HCT116 (cell line): ENCODE results near the gene RABL6. TPM values are rescaled to one million over a fixed set of nuclear protein-coding genes. Genes with fewer than 3 reads are reported as not detected.

ENCODE experiments used
- ATAC-seq: fragments of 200-7000 bp; cut with Tn5 transposase; 2 replicates; pipeline ENCODE4 v1.9.1; 2020; ENCODE audit warnings: mild to moderate bottlenecking, moderate library complexity
- BruUV-seq: library from RNA; stranded (reverse); fragments of 400-500 nt; replicated peaks from 2 replicates; lab custom pipeline; 2021; lab: Mats Ljungman, UMichigan
- CTCF ChIA-PET: fragments of 300-600 bp; sonication (Branson Sonifier 250); formaldehyde crosslinking; loops from one replicate; lab custom pipeline; 2021; ENCODE audit warnings: antibody characterized with exemption; lab: Charles Lee
- POLR2A ChIA-PET: fragments of 300-600, 350-600 bp; sonication (Branson Sonifier 250); formaldehyde crosslinking; loops from one replicate; lab custom pipeline; 2021; ENCODE audit warnings: antibody characterized with exemption; lab: Charles Lee
- RAD21 ChIA-PET, 2 experiments: fragments of 300-600 bp; sonication (Branson Sonifier 250); formaldehyde crosslinking; loops; one replicate each; lab custom pipeline; 2023; ENCODE audit warnings: low total read pairs in 2 of 2; ENCODE audit not compliant: uncharacterized antibody in 2 of 2, unreplicated experiment in 2 of 2, low non-redundant PET in 1 of 2; lab: Charles Lee
- DNase-seq: peaks from one replicate; pipeline ENCODE4 v3.0.0-alpha.2; 2010; ENCODE audit warnings: low read depth, low spot score
- H2AFZ ChIP-seq: fragments of 200-600 bp; shearing (Covaris generic), sonication (generic); 2 replicates; pipeline ENCODE4 v1.6.1; 2017; ENCODE audit warnings: low read depth, mixed run types, mixed read lengths, antibody characterized with exemption, low read length; ENCODE audit not compliant: poor library complexity, severe bottlenecking
- H3K27ac ChIP-seq: 2 replicates; pipeline ENCODE4 v1.5.1; 2012; ENCODE audit warnings: low read depth, low read length
- H3K27me3 ChIP-seq: fragments of 200-600 bp; sonication (generic); 2 replicates; pipeline ENCODE4 v1.6.1; 2016; ENCODE audit warnings: mixed run types, low read length, mixed read lengths; ENCODE audit not compliant: insufficient read depth
- H3K36me3 ChIP-seq, 2 experiments: fragments of 200-500 bp in 1 of 2; fragments of 200-600 bp in 1 of 2; sonication (Bioruptor generic) in 1 of 2; sonication (generic) in 1 of 2; 2 replicates each; pipeline versions ENCODE4 v1.5.1 to v1.6.1; 2014 to 2016; ENCODE audit warnings: low read length in 2 of 2, inconsistent platforms in 1 of 2, mixed read lengths in 1 of 2, mixed run types in 1 of 2; ENCODE audit not compliant: insufficient read depth in 2 of 2, control insufficient read depth in 1 of 2
- H3K4me1 ChIP-seq, 2 experiments: fragments of 200-600 bp in 1 of 2; sonication (generic) in 1 of 2; 2 replicates each; pipeline versions ENCODE4 v1.5.1 to v1.6.1; 2012 to 2017; ENCODE audit warnings: low read length in 2 of 2, inconsistent platforms in 1 of 2, mild to moderate bottlenecking in 1 of 2, mixed read lengths in 1 of 2, mixed run types in 1 of 2, moderate library complexity in 1 of 2; ENCODE audit not compliant: insufficient read depth in 2 of 2, control insufficient read depth in 1 of 2
- H3K4me2 ChIP-seq: fragments of 200-600 bp; sonication (generic); 2 replicates; pipeline ENCODE4 v1.6.1; 2017; ENCODE audit warnings: mixed run types, low read length, mixed read lengths
- H3K4me3 ChIP-seq, 2 experiments: fragments of 200-600 bp in 1 of 2; sonication (generic) in 1 of 2; replicated peaks in 1 of 2; 2 replicates each; pipeline ENCODE4 v1.5.1; 2011 to 2016; ENCODE audit warnings: low read length in 2 of 2, control low read depth in 1 of 2, low read depth in 1 of 2, mild to moderate bottlenecking in 1 of 2, mixed read lengths in 1 of 2, mixed run types in 1 of 2
- H3K79me2 ChIP-seq: fragments of 200-600 bp; sonication (generic); 2 replicates; pipeline ENCODE4 v1.6.1; 2017; ENCODE audit warnings: mild to moderate bottlenecking, mixed run types, low read length, moderate library complexity, mixed read lengths; ENCODE audit not compliant: insufficient read depth
- H3K9ac ChIP-seq: fragments of 200-600 bp; sonication (generic); 2 replicates; pipeline ENCODE4 v1.6.1; 2016; ENCODE audit warnings: low read length, mixed read lengths
- H3K9me2 ChIP-seq: fragments of 200-600 bp; sonication (generic), shearing (Covaris generic); 2 replicates; pipeline ENCODE4 v1.6.1; 2017; ENCODE audit warnings: mixed run types, mild to moderate bottlenecking, moderate library complexity; ENCODE audit not compliant: insufficient read depth
- H3K9me3 ChIP-seq, 2 experiments: fragments of 200-500 bp in 1 of 2; fragments of 200-600 bp in 1 of 2; sonication (Bioruptor generic) in 1 of 2; sonication (generic) in 1 of 2; 2 replicates each; pipeline ENCODE4 v1.6.1; 2014 to 2017; ENCODE audit warnings: low read length in 2 of 2, mixed read lengths in 2 of 2, inconsistent platforms in 1 of 2, low read depth in 1 of 2, mild to moderate bottlenecking in 1 of 2, mixed run types in 1 of 2, moderate library complexity in 1 of 2; ENCODE audit not compliant: control insufficient read depth in 1 of 2, insufficient read depth in 1 of 2
- H4K20me1 ChIP-seq: fragments of 200-600 bp; sonication (generic), shearing (Covaris generic); 2 replicates; pipeline ENCODE4 v1.6.1; 2017; ENCODE audit warnings: mixed run types, mild to moderate bottlenecking, moderate library complexity; ENCODE audit not compliant: insufficient read depth
- ATF3 ChIP-seq: IDR thresholded peaks from 2 replicates; pipeline ENCODE4 v1.6.1; 2012
- CBX3 ChIP-seq: IDR thresholded peaks from 2 replicates; pipeline ENCODE4 v1.6.1; 2012; ENCODE audit warnings: low read depth
- CTCF ChIP-seq, 3 experiments: fragments of 200-600 bp in 1 of 3; sonication (generic) in 1 of 3; IDR thresholded peaks in 2 of 3; conservative IDR thresholded peaks in 1 of 3; 2 replicates each; pipeline ENCODE4 v1.5.1; 2012 to 2017; ENCODE audit warnings: low read depth in 2 of 3, low read length in 2 of 3, antibody characterized with exemption in 1 of 3, borderline replicate concordance in 1 of 3, control low read depth in 1 of 3, mild to moderate bottlenecking in 1 of 3, mixed read lengths in 1 of 3, mixed run types in 1 of 3, moderate library complexity in 1 of 3; ENCODE audit not compliant: insufficient read depth in 1 of 3
- EGR1 ChIP-seq: IDR thresholded peaks from 2 replicates; pipeline ENCODE4 v1.6.1; 2012; ENCODE audit warnings: low read depth
- ELF1 ChIP-seq: IDR thresholded peaks from 2 replicates; pipeline ENCODE4 v1.6.1; 2012; ENCODE audit warnings: low read depth, borderline replicate concordance
- EZH2 ChIP-seq: fragments of 200-600 bp; sonication (generic); IDR thresholded peaks from 2 replicates; pipeline ENCODE4 v1.6.1; 2017; ENCODE audit warnings: antibody characterized with exemption, mixed run types
- EZH2phosphoT487 ChIP-seq: fragments of 200-600 bp; IDR thresholded peaks from 2 replicates; pipeline ENCODE4 v1.6.1; 2018; ENCODE audit warnings: antibody characterized with exemption, borderline replicate concordance
- FOSL1 ChIP-seq: IDR thresholded peaks from 2 replicates; pipeline ENCODE4 v1.6.1; 2012; ENCODE audit warnings: low read depth
- JUND ChIP-seq: IDR thresholded peaks from 2 replicates; pipeline ENCODE4 v1.6.1; 2012
- MAX ChIP-seq: IDR thresholded peaks from 2 replicates; pipeline ENCODE4 v1.6.1; 2012
- POLR2A ChIP-seq: IDR thresholded peaks from 2 replicates; pipeline ENCODE4 v1.7.0; 2011; ENCODE audit warnings: borderline replicate concordance; ENCODE audit not compliant: insufficient read depth, insufficient read length; ENCODE audit errors: extremely low read depth
- POLR2AphosphoS5 ChIP-seq: IDR thresholded peaks from 2 replicates; pipeline ENCODE4 v1.6.1; 2011; ENCODE audit warnings: mild to moderate bottlenecking, low read depth, low read length, moderate library complexity
- RAD21 ChIP-seq: IDR thresholded peaks from 2 replicates; pipeline ENCODE4 v1.6.1; 2012; ENCODE audit warnings: low read depth, mild to moderate bottlenecking
- SIN3A ChIP-seq: IDR thresholded peaks from 2 replicates; pipeline ENCODE4 v1.6.1; 2012; ENCODE audit warnings: low read depth
- SRF ChIP-seq: IDR thresholded peaks from 2 replicates; pipeline ENCODE4 v1.6.1; 2012; ENCODE audit warnings: low read depth
- TCF7L2 ChIP-seq: IDR thresholded peaks from 2 replicates; pipeline ENCODE4 v1.7.0; 2011; ENCODE audit warnings: borderline replicate concordance, inconsistent platforms; ENCODE audit not compliant: insufficient read depth, insufficient read length; ENCODE audit errors: extremely low read depth
- YY1 ChIP-seq: IDR thresholded peaks from 2 replicates; pipeline ENCODE4 v1.6.1; 2011; ENCODE audit warnings: low read length, low read depth, moderate library complexity, mild to moderate bottlenecking; ENCODE audit not compliant: insufficient replicate concordance; ENCODE audit errors: extremely low read depth
- ZFX ChIP-seq: fragments of 450-650 bp; IDR thresholded peaks from 2 replicates; pipeline ENCODE4 v1.6.1; 2017
- intact Hi-C: fragments of 100-400 bp; cut with micrococcal nuclease; formaldehyde crosslinking; loops from 2 replicates; pipeline ENCODE4 v1.10.0; 2022
- total RNA-seq: library from RNA; stranded (reverse); gene quantifications from one replicate; pipeline ENCODE4 v1.2.1, GENCODE V29; 2021; ENCODE audit not compliant: unreplicated experiment
- TF ChIP-seq, protein P1 (sequence below): IDR thresholded peaks from 2 replicates; pipeline ENCODE4 v1.6.1; 2012; ENCODE audit warnings: low read depth
- TF ChIP-seq, protein P2 (sequence below): IDR thresholded peaks from 2 replicates; pipeline ENCODE4 v1.6.1; 2011; ENCODE audit warnings: mild to moderate bottlenecking, low read length, moderate library complexity; ENCODE audit not compliant: insufficient replicate concordance; ENCODE audit errors: extremely low read depth

Gene RABL6
- total RNA-seq, 1 experiment from 2014 or later: 98.6 TPM

DNA sequence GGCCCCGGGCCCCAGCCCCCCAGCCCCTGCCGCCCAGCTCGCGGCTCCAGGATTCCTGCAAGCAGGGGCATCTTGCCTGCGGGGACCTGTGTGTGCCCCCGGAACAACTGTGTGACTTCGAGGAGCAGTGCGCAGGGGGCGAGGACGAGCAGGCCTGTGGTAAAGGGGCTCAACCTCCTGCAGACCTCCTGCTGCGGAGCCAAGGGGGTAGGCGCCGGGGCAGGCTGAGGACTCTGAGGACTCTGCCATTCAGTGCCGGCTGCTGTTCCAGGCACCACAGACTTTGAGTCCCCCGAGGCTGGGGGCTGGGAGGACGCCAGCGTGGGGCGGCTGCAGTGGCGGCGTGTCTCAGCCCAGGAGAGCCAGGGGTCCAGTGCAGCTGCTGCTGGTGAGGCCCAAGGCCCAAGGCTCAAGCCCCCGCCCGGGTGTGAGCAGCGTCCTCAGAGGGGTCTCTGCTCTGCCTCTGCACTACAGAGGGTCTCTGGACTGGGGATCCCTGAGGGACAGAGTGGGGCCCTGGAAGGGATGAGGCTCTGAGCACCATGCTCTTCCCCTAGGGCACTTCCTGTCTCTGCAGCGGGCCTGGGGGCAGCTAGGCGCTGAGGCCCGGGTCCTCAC, 47.8 kb downstream of the RABL6 start:
- BruUV-seq: no TSS peak
- TF ChIP-seq RAD21: no peak
- no peak for TF ChIP-seq MAX
- no peak for TF ChIP-seq JUND
- TF ChIP-seq EZH2phosphoT487: no peak
- TF ChIP-seq, protein P1, sequence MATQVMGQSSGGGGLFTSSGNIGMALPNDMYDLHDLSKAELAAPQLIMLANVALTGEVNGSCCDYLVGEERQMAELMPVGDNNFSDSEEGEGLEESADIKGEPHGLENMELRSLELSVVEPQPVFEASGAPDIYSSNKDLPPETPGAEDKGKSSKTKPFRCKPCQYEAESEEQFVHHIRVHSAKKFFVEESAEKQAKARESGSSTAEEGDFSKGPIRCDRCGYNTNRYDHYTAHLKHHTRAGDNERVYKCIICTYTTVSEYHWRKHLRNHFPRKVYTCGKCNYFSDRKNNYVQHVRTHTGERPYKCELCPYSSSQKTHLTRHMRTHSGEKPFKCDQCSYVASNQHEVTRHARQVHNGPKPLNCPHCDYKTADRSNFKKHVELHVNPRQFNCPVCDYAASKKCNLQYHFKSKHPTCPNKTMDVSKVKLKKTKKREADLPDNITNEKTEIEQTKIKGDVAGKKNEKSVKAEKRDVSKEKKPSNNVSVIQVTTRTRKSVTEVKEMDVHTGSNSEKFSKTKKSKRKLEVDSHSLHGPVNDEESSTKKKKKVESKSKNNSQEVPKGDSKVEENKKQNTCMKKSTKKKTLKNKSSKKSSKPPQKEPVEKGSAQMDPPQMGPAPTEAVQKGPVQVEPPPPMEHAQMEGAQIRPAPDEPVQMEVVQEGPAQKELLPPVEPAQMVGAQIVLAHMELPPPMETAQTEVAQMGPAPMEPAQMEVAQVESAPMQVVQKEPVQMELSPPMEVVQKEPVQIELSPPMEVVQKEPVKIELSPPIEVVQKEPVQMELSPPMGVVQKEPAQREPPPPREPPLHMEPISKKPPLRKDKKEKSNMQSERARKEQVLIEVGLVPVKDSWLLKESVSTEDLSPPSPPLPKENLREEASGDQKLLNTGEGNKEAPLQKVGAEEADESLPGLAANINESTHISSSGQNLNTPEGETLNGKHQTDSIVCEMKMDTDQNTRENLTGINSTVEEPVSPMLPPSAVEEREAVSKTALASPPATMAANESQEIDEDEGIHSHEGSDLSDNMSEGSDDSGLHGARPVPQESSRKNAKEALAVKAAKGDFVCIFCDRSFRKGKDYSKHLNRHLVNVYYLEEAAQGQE: no peak
- TF ChIP-seq SRF: no peak
- TF ChIP-seq FOSL1: no peak
- TF ChIP-seq CBX3: no peak
- no peak for TF ChIP-seq ZFX
- no peak for TF ChIP-seq POLR2A
- TF ChIP-seq EZH2: no peak
- no peak for TF ChIP-seq ELF1
- no peak for TF ChIP-seq SIN3A
- no peak for TF ChIP-seq YY1
- no peak for TF ChIP-seq TCF7L2
- TF ChIP-seq CTCF (IDR thresholded peaks at IDR 0.05 in 2 of 3, conservative IDR thresholded peaks at IDR 0.05 in 1 of 3; ENCODE audit: borderline replicate concordance in 1 of 3, insufficient read depth in 1 of 3, low read depth in 2 of 3, low read length in 2 of 3): no peak
- no peak for TF ChIP-seq EGR1
- TF ChIP-seq, protein P2, sequence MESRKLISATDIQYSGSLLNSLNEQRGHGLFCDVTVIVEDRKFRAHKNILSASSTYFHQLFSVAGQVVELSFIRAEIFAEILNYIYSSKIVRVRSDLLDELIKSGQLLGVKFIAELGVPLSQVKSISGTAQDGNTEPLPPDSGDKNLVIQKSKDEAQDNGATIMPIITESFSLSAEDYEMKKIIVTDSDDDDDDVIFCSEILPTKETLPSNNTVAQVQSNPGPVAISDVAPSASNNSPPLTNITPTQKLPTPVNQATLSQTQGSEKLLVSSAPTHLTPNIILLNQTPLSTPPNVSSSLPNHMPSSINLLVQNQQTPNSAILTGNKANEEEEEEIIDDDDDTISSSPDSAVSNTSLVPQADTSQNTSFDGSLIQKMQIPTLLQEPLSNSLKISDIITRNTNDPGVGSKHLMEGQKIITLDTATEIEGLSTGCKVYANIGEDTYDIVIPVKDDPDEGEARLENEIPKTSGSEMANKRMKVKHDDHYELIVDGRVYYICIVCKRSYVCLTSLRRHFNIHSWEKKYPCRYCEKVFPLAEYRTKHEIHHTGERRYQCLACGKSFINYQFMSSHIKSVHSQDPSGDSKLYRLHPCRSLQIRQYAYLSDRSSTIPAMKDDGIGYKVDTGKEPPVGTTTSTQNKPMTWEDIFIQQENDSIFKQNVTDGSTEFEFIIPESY: no peak
- no peak; the same call in 1 of the 2 replicates for TF ChIP-seq POLR2AphosphoS5
- no peak for TF ChIP-seq ATF3
- CTCF ChIA-PET: no interaction called here
- intact Hi-C loops: no loop called here
- Histone ChIP-seq H3K9me3 (no peaks in the 10 kb centered on the region), H4K20me1 (no peaks in the 10 kb centered on the region), H3K9ac (no peak overlapping the region), H3K79me2 (no peaks in the 10 kb centered on the region), H3K27ac (no peak overlapping the region), H3K9me2 (no peaks in the 10 kb centered on the region), H3K4me2 (no peak overlapping the region), H3K27me3 (no peaks in the 10 kb centered on the region), H2AFZ (no peak overlapping the region), H3K4me1 (peaks cover 2 to 12% of the 10 kb centered on the region in 2 experiments; a peak in 2 of 4 replicates), H3K4me3 (no peak overlapping the region), H3K36me3 (peaks cover 0 to 7% of the 10 kb centered on the region in 2 experiments; a peak in 1 of 4 replicates)
- RAD21 ChIA-PET: no interaction called here
- ATAC-seq (no peak), DNase-seq (no peak)
- POLR2A ChIA-PET: no interaction called here
